NCI-H345 treated with DMSO at 0.1 percent for 48 hours (cell line): Measurements from ENCODE around the gene AFG1L.
"Not testable (repeated sequence)": the region's sequence is repeated elsewhere in the genome, so short reads cannot be mapped to it uniquely, and the experiment has no call there.

ENCODE experiments used
- DNase-seq: peaks from one replicate; lab custom pipeline; 2025; ENCODE audit not compliant: unreplicated experiment; lab: John Stamatoyannopoulos, UW

The AFG1L gene

GRCh38 chr6:108348655-108349349, 53.9 kb downstream of the AFG1L start:
- DNase-seq = no peak

- DNase-seq = no peak
These were observed 55.7 kb downstream of the AFG1L start for GRCh38 chr6:108350528-108350927.

GRCh38 chr6:108353853-108354252, 59.0 kb downstream of the AFG1L start:
- no peak for DNase-seq

- no peak for DNase-seq
These were observed 60.3 kb downstream of the AFG1L start for GRCh38 chr6:108355120-108355519.

- no peak for DNase-seq
These were observed 61.0 kb downstream of the AFG1L start for GRCh38 chr6:108355890-108356289.

- no peak for DNase-seq
These were observed 65.3 kb downstream of the AFG1L start for GRCh38 chr6:108359901-108360882.

GRCh38 chr6:108360919-108361311, 66.1 kb downstream of the AFG1L start:
- no peak for DNase-seq

- DNase-seq = no peak
These were observed 66.6 kb downstream of the AFG1L start for GRCh38 chr6:108361312-108361932.

GRCh38 chr6:108362455-108362854, 67.6 kb downstream of the AFG1L start:
- no peak for DNase-seq

- no peak for DNase-seq
These were observed 68.3 kb downstream of the AFG1L start for GRCh38 chr6:108363113-108363512.

- DNase-seq = no peak
These were observed 69.0 kb downstream of the AFG1L start for GRCh38 chr6:108363889-108364313.

- DNase-seq = no peak
These were observed 69.6 kb downstream of the AFG1L start for GRCh38 chr6:108364470-108364869.

GRCh38 chr6:108365478-108365877, 70.6 kb downstream of the AFG1L start:
- no peak for DNase-seq

GRCh38 chr6:108366236-108366635, 71.4 kb downstream of the AFG1L start:
- no peak for DNase-seq

GRCh38 chr6:108368431-108369030, 73.7 kb downstream of the AFG1L start:
- DNase-seq = no peak

- no peak for DNase-seq
These were observed 86.0 kb downstream of the AFG1L start for GRCh38 chr6:108380876-108381275.

GRCh38 chr6:108383981-108384380, 89.1 kb downstream of the AFG1L start:
- DNase-seq = no peak

- not testable (repeated sequence) for DNase-seq
These were observed 94.3 kb downstream of the AFG1L start for GRCh38 chr6:108389190-108389589.

- DNase-seq = no peak
These were observed 100.4 kb downstream of the AFG1L start for GRCh38 chr6:108395297-108395696.

- DNase-seq = no peak
These were observed 108.4 kb downstream of the AFG1L start for GRCh38 chr6:108403236-108403635.

- no peak for DNase-seq
These were observed 112.1 kb downstream of the AFG1L start for GRCh38 chr6:108406943-108407342.
